Stimulated activated CD4-positive, alpha-beta T cell treated with anti-CD3 and anti-CD28 coated beads, Interleukin-4, amount 100 ng/mL, for 4 hours (primary cell): ENCODE measurements around the gene MGAT5.

Source experiments
- DNase-seq, 2 experiments: peaks; one replicate each; pipeline ENCODE4 v3.0.0-alpha.2; 2020

The MGAT5 gene

GRCh38 chr2:134369220-134369902 is 115.5 kb downstream of the MGAT5 start:
- DNase-seq = no peak

GRCh38 chr2:134370655-134371445 is 117.0 kb downstream of the MGAT5 start:
- no peak for DNase-seq

GRCh38 chr2:134372141-134372540 is 118.3 kb downstream of the MGAT5 start:
- no peak for DNase-seq

- DNase-seq = no peak
Measured at GRCh38 chr2:134372611-134373131, 118.8 kb downstream of the MGAT5 start.

GRCh38 chr2:134375935-134376334 is 122.1 kb downstream of the MGAT5 start:
- no peak for DNase-seq

GRCh38 chr2:134377730-134378129 is 123.9 kb downstream of the MGAT5 start:
- DNase-seq = no peak

GRCh38 chr2:134379293-134379692 is 125.4 kb downstream of the MGAT5 start:
- DNase-seq = no peak

GRCh38 chr2:134379722-134380121 is 125.8 kb downstream of the MGAT5 start:
- DNase-seq = no peak

GRCh38 chr2:134381141-134381540 is 127.3 kb downstream of the MGAT5 start:
- DNase-seq = no peak

- DNase-seq = no peak
Measured at GRCh38 chr2:134384131-134384530, 130.3 kb downstream of the MGAT5 start.

- no peak for DNase-seq
Measured at GRCh38 chr2:134385195-134385594, 131.3 kb downstream of the MGAT5 start.

GRCh38 chr2:134386310-134386709 is 132.4 kb downstream of the MGAT5 start:
- DNase-seq = no peak

- no peak for DNase-seq
Measured at GRCh38 chr2:134389381-134389780, 135.5 kb downstream of the MGAT5 start.

GRCh38 chr2:134391751-134392160 is 137.9 kb downstream of the MGAT5 start:
- DNase-seq = no peak

- DNase-seq = no peak
Measured at GRCh38 chr2:134392442-134393074, 138.7 kb downstream of the MGAT5 start.

- no peak for DNase-seq
Measured at GRCh38 chr2:134393075-134393461, 139.2 kb downstream of the MGAT5 start.

GRCh38 chr2:134395779-134396178 is 141.9 kb downstream of the MGAT5 start:
- no peak for DNase-seq

- no peak for DNase-seq
Measured at GRCh38 chr2:134396493-134396892, 142.6 kb downstream of the MGAT5 start.

GRCh38 chr2:134397146-134397896 is 143.4 kb downstream of the MGAT5 start:
- DNase-seq = no peak

GRCh38 chr2:134398300-134398699 is 144.4 kb downstream of the MGAT5 start:
- DNase-seq = no peak

GRCh38 chr2:134399096-134399495 is 145.2 kb downstream of the MGAT5 start:
- DNase-seq = no peak

GRCh38 chr2:134401081-134401497 is 147.2 kb downstream of the MGAT5 start:
- DNase-seq = no peak

GRCh38 chr2:134401789-134402188 is 147.9 kb downstream of the MGAT5 start:
- no peak for DNase-seq
